HG02840 (cell line): Measurements from ENCODE around the gene ZNF593OS.

Source experiments
- ATAC-seq: cut with Tn5 transposase; IDR thresholded peaks from one replicate; pipeline ENCODE4 v1.9.1; 2021; ENCODE audit warnings: mild to moderate bottlenecking, moderate library complexity, moderate number of reproducible peaks; ENCODE audit not compliant: unreplicated experiment, low FRiP score

The ZNF593OS gene

GRCh38 chr1:26129778-26130177, 41.9 kb downstream of the ZNF593OS start:
- ATAC-seq, result no peak

- no peak for ATAC-seq
Measured at GRCh38 chr1:26127235-26128163, 44.1 kb downstream of the ZNF593OS start.

- ATAC-seq, result no peak
Measured at GRCh38 chr1:26126321-26127084, 45.1 kb downstream of the ZNF593OS start.

- no peak for ATAC-seq
Measured at GRCh38 chr1:26125946-26126320, 45.7 kb downstream of the ZNF593OS start.

- ATAC-seq, result no peak
Measured at GRCh38 chr1:26125382-26125781, 46.2 kb downstream of the ZNF593OS start.

- no peak for ATAC-seq
Measured at GRCh38 chr1:26124418-26125331, 47.0 kb downstream of the ZNF593OS start.

GRCh38 chr1:26122988-26123973, 48.4 kb downstream of the ZNF593OS start:
- no peak for ATAC-seq

- ATAC-seq, result no peak
Measured at GRCh38 chr1:26121854-26122773, 49.5 kb downstream of the ZNF593OS start.

- ATAC-seq, result no peak
Measured at GRCh38 chr1:26119892-26120608, 51.6 kb downstream of the ZNF593OS start.
